ENCODE results near the gene VSTM2L.

The VSTM2L gene

DNA sequence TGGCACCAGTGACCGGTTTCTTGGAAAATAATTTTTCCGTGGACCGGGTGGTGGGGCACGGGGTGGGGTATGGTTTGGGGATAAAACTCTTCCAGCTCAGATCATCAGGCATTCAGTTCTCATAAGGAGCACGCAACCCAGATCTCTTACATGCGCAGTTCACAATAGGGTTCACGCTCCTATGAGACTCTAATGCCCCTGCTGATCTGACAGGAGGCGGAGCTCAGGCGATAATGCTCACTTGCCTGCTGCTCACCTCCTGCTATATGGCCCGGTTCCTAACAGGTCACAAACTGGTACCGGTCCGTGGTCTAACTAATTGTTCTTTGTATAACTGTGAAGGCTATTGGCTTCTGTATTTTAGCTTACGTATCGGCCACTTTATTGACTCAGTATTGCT lies 51.7 kb downstream of the VSTM2L start:
- Histone ChIP-seq H4K20me1 (ENCODE audit: insufficient read depth, low read length) (no peaks in the 10 kb centered on the region), H3K27ac (ENCODE audit: low read length) (no peak overlapping the region), H3K4me3 (ENCODE audit: low read depth in 1 of 2, low read length in 2 of 2) (no peak overlapping the region), H3K27me3 (ENCODE audit: insufficient read depth, low read length, poor library complexity) (peaks cover 6% of the 10 kb centered on the region), H3K79me2 (ENCODE audit: insufficient read depth, low read length) (no peaks in the 10 kb centered on the region), H3K9ac (ENCODE audit: low read depth, low read length) (no peak overlapping the region), H3K4me1 (ENCODE audit: insufficient read depth, low read length) (no peaks in the 10 kb centered on the region), H3K9me3 (ENCODE audit: insufficient read depth, low read length, severe bottlenecking) (no peaks in the 10 kb centered on the region), H3K36me3 (ENCODE audit: insufficient read depth, low read length) (no peaks in the 10 kb centered on the region), H3K4me2 (ENCODE audit: insufficient read depth, low read length) (no peak overlapping the region), H2AFZ (ENCODE audit: low read depth, low read length) (no peak overlapping the region)
- no peak for DNase-seq
- TF ChIP-seq, protein P1, sequence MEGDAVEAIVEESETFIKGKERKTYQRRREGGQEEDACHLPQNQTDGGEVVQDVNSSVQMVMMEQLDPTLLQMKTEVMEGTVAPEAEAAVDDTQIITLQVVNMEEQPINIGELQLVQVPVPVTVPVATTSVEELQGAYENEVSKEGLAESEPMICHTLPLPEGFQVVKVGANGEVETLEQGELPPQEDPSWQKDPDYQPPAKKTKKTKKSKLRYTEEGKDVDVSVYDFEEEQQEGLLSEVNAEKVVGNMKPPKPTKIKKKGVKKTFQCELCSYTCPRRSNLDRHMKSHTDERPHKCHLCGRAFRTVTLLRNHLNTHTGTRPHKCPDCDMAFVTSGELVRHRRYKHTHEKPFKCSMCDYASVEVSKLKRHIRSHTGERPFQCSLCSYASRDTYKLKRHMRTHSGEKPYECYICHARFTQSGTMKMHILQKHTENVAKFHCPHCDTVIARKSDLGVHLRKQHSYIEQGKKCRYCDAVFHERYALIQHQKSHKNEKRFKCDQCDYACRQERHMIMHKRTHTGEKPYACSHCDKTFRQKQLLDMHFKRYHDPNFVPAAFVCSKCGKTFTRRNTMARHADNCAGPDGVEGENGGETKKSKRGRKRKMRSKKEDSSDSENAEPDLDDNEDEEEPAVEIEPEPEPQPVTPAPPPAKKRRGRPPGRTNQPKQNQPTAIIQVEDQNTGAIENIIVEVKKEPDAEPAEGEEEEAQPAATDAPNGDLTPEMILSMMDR (IDR thresholded peaks at IDR 0.05; ENCODE audit: borderline replicate concordance, extremely low read depth, low read length, poor library complexity, severe bottlenecking), result no peak
- no peak for TF ChIP-seq EZH2 (IDR thresholded peaks at IDR 0.05; ENCODE audit: borderline replicate concordance, low read depth, low read length, severe bottlenecking)
- no peak for ATAC-seq (ENCODE audit: insufficient read depth, low read depth)

DNA sequence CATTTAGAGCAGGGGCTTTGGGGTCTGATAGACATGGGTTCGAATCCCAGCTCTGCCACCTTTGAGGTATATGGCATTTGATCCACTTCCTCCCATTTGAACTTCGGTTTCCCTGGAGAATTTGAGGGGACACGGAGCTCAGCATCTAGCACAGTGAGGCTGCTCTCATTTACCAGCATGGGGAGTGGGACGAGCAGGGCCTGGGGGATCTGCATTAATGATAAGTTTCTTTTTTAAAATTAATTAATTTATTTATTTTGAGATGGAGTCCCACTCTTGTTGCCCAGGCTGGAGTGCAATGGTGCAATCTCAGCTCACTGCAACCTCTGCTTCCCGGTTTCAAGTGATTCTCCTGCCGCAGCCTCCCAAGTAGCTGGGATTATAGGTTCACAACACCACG lies 52.6 kb downstream of the VSTM2L start:
- Histone ChIP-seq H3K27ac (ENCODE audit: low read length) (no peak overlapping the region), H4K20me1 (ENCODE audit: insufficient read depth, low read length) (no peaks in the 10 kb centered on the region), H3K9ac (ENCODE audit: low read depth, low read length) (no peak overlapping the region), H3K36me3 (ENCODE audit: insufficient read depth, low read length) (no peaks in the 10 kb centered on the region), H2AFZ (ENCODE audit: low read depth, low read length) (no peak overlapping the region), H3K27me3 (ENCODE audit: insufficient read depth, low read length, poor library complexity) (peaks cover 6% of the 10 kb centered on the region), H3K4me2 (ENCODE audit: insufficient read depth, low read length) (no peak overlapping the region), H3K4me3 (ENCODE audit: low read depth in 1 of 2, low read length in 2 of 2) (no peak overlapping the region), H3K79me2 (ENCODE audit: insufficient read depth, low read length) (no peaks in the 10 kb centered on the region), H3K4me1 (ENCODE audit: insufficient read depth, low read length) (no peaks in the 10 kb centered on the region), H3K9me3 (ENCODE audit: insufficient read depth, low read length, severe bottlenecking) (no peaks in the 10 kb centered on the region)
- DNase-seq (no peak), ATAC-seq (ENCODE audit: insufficient read depth, low read depth) (no peak)
- no peak for TF ChIP-seq EZH2 (IDR thresholded peaks at IDR 0.05; ENCODE audit: borderline replicate concordance, low read depth, low read length, severe bottlenecking)
- TF ChIP-seq, protein P1 (IDR thresholded peaks at IDR 0.05; ENCODE audit: borderline replicate concordance, extremely low read depth, low read length, poor library complexity, severe bottlenecking), result no peak

DNA sequence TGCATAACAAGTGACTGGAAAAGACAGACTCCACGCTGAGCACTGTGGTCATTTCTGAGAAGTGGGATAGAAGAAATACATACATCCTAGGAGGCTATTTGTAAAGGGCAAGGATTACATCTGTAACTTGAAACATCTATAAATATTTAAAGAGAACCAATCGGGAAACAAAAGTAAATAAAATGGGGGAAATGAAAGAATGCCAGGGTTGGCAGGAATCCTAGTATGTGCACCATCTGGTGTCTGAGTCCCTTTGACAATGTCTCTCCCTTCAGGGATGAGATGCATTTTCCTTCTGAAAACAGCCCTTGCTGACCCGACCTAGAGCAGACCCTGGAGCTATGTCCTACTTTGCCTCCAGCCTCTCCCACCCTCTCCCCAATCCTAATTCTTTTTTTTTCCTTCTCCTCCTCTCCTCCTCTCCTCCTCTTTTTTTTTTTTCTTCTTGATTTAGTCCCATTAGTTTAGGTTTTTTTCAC lies 53.2 kb downstream of the VSTM2L start:
- Histone ChIP-seq H3K27me3 (ENCODE audit: insufficient read depth, low read length, poor library complexity) (peaks cover 6% of the 10 kb centered on the region), H3K27ac (ENCODE audit: low read length) (no peak overlapping the region), H2AFZ (ENCODE audit: low read depth, low read length) (no peak overlapping the region), H3K9ac (ENCODE audit: low read depth, low read length) (no peak overlapping the region), H3K4me1 (ENCODE audit: insufficient read depth, low read length) (no peaks in the 10 kb centered on the region), H3K4me2 (ENCODE audit: insufficient read depth, low read length) (no peak overlapping the region), H3K36me3 (ENCODE audit: insufficient read depth, low read length) (no peaks in the 10 kb centered on the region), H3K9me3 (ENCODE audit: insufficient read depth, low read length, severe bottlenecking) (no peaks in the 10 kb centered on the region), H3K4me3 (ENCODE audit: low read depth in 1 of 2, low read length in 2 of 2) (no peak overlapping the region), H4K20me1 (ENCODE audit: insufficient read depth, low read length) (no peaks in the 10 kb centered on the region), H3K79me2 (ENCODE audit: insufficient read depth, low read length) (no peaks in the 10 kb centered on the region)
- DNase-seq (no peak), ATAC-seq (ENCODE audit: insufficient read depth, low read depth) (no peak)
- TF ChIP-seq EZH2 (IDR thresholded peaks at IDR 0.05; ENCODE audit: borderline replicate concordance, low read depth, low read length, severe bottlenecking), result no peak
- TF ChIP-seq, protein P1 (IDR thresholded peaks at IDR 0.05; ENCODE audit: borderline replicate concordance, extremely low read depth, low read length, poor library complexity, severe bottlenecking), result no peak

Data from DND-41 (cell line).